ENCODE data around the gene SLC2A8. TPM values are rescaled to one million over a fixed set of nuclear protein-coding genes. Genes with fewer than 3 reads are reported as not detected.

The SLC2A8 gene
- total RNA-seq, 1 experiment from 2014 or later, result 29.0 TPM

- Histone ChIP-seq H3K9me3 (ENCODE audit: low read length) (no peaks in the 10 kb centered on the region), H3K4me1 (ENCODE audit: insufficient read depth, low read length) (peaks cover 20% of the 10 kb centered on the region), H3F3A (ENCODE audit: low read length, unreplicated experiment) (no peaks in the 10 kb centered on the region), H3K27me3 (ENCODE audit: low read length) (no peaks in the 10 kb centered on the region), H3K36me3 (ENCODE audit: low read depth, low read length) (no peaks in the 10 kb centered on the region), H3K4me3 (ENCODE audit: low read length) (no peak overlapping the region), H3K4me2 (ENCODE audit: low read length) (no peak overlapping the region), H3K9me2 (replicated peaks; ENCODE audit: low read length) (no peaks in the 10 kb centered on the region), H4K20me1 (ENCODE audit: low read length) (no peaks in the 10 kb centered on the region), H2AFZ (ENCODE audit: low read length) (no peak overlapping the region), H3K27ac (ENCODE audit: low read length) (no peak overlapping the region), H3K9ac (ENCODE audit: low read length) (no peak overlapping the region), H3K79me2 (ENCODE audit: low read length) (peaks cover 9% of the 10 kb centered on the region)
- POLR2A ChIA-PET (ENCODE audit: unreplicated experiment), result no interaction called here
- CTCF ChIA-PET, result interaction anchor here (0.6 to 1.6 kb wide), 5 partner anchors 21 to 500 kb away, joined by 3 to 11 read pairs (median 5); no protein-coding TSS in a partner anchor
- TF ChIP-seq EZH2 (IDR thresholded peaks at IDR 0.05; ENCODE audit: low read length, unreplicated experiment) (no peak), CTCF (conservative IDR thresholded peaks at IDR 0.05; ENCODE audit: low read depth, low read length) (peak; percentile 32; the same call in 1 of the 2 replicates)
- ATAC-seq, result no peak
- no TSS peak for BruUV-seq (replicated peaks)
- intact Hi-C loops (cut with micrococcal nuclease), result loop anchor here (1.0 kb wide), 1 partner anchor 109 kb away; no protein-coding TSS in a partner anchor
- DNase-seq, result peak; percentile 16
These were observed 3.3 kb upstream of the SLC2A8 start for GRCh38 chr9:127393645-127394044.

- no peak for TF ChIP-seq EZH2 (IDR thresholded peaks at IDR 0.05; ENCODE audit: low read length, unreplicated experiment)
- no peak for TF ChIP-seq CTCF (conservative IDR thresholded peaks at IDR 0.05; ENCODE audit: low read depth, low read length)
- no peak for TF ChIP-seq EZH2phosphoT487 (IDR thresholded peaks at IDR 0.05; ENCODE audit: borderline replicate concordance, low read length)
- Histone ChIP-seq H3K4me1 (ENCODE audit: insufficient read depth, low read length) (peaks cover 14% of the 10 kb centered on the region), H3K4me3 (ENCODE audit: low read length) (peak overlapping the region; percentile 71), H3F3A (ENCODE audit: low read length, unreplicated experiment) (no peaks in the 10 kb centered on the region), H3K9me2 (replicated peaks; ENCODE audit: low read length) (no peaks in the 10 kb centered on the region), H3K27me3 (ENCODE audit: low read length) (no peaks in the 10 kb centered on the region), H2AFZ (ENCODE audit: low read length) (peak overlapping the region; percentile 88), H3K79me2 (ENCODE audit: low read length) (peaks cover 15% of the 10 kb centered on the region), H3K27ac (ENCODE audit: low read length) (no peak overlapping the region), H3K9me3 (ENCODE audit: low read length) (no peaks in the 10 kb centered on the region), H3K36me3 (ENCODE audit: low read depth, low read length) (no peaks in the 10 kb centered on the region), H3K9ac (ENCODE audit: low read length) (no peak overlapping the region), H4K20me1 (ENCODE audit: low read length) (no peaks in the 10 kb centered on the region), H3K4me2 (ENCODE audit: low read length) (peak overlapping the region; percentile 94)
- ATAC-seq, result no peak
- DNase-seq, result no peak
- no TSS peak for BruUV-seq (replicated peaks)
- ChIA-PET CTCF (interaction anchor here (1.3 kb wide), 1 partner anchor 112 kb away, joined by 5 read pairs; no protein-coding TSS in a partner anchor), POLR2A (ENCODE audit: unreplicated experiment) (no interaction called here)
- intact Hi-C loops (cut with micrococcal nuclease), result loop anchor here (5.0 kb wide), 2 partner anchors 168 to 183 kb away; no protein-coding TSS in a partner anchor
These were observed 1.3 kb upstream of the SLC2A8 start for GRCh38 chr9:127395497-127396252.

All from PC-3 (cell line).